HG02885 (cell line): ENCODE results near the gene CPED1.
"Not testable (repeated sequence)": the region's sequence is repeated elsewhere in the genome, so short reads cannot be mapped to it uniquely, and the experiment has no call there.

Experiments used
- ATAC-seq: cut with Tn5 transposase; IDR thresholded peaks from one replicate; pipeline ENCODE4 v1.9.1; 2021; ENCODE audit warnings: mild to moderate bottlenecking; ENCODE audit not compliant: unreplicated experiment, poor library complexity

Gene CPED1

DNA sequence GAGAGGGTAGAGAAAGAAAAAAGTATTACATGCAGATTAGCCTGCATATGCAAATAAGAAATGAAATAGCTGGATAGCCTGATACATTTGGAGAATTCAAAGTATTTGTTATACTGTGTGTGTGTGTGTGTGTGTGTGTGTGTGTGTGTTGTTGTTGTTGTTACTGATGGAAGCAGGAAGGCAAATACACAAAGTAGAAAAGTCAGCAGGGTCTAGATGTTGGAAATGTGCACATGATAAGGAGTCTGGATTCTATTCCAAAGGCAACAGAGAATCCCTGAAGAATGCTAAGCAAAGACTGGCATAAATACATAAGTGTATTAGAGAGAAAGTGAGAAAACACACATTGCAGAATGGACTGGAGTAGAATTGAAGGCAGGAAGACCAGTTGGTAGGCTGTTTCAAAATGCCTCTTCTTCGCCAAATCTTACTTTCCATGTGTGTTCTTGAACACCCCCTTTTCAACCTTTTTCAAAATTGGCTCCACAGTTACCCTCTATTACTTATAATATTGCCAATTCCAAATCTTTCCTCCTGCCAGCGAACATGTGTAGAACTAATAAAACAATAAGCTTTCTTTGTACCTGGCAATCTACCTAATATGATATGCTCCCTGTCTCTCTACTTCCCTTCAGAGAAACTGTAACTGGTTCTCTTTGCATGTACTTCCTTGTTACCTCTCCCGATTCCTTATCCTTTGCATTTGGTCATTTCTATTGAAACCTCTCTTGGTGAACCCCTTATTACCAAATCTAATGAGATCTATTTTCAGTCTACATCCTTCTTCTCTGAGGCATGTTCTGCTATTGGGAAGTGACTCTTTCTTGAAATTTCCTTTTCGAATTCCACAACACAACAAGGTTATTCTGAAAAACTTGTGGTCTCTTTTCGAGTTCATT, 6.2 kb downstream of the CPED1 start:
- ATAC-seq = no peak

DNA sequence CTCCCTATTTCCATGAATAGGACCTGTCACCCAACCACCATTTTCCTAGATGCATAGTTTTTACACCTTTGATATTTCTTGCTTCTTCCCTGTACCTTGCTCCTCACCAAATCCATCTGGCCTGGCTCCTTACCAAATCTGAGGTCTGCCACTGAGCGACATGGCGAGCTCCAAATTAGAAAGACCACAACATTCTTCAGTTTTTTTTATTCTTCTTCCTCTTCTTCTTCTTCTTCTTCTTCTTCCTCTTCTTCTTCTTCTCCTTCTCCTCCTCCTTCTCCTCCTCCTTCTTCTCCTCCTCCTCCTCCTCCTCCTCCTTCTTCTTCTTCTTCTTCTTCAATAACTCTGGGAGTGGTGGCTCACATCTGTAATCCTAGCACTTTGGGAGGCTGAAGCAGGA, 7.1 kb downstream of the CPED1 start:
- no peak for ATAC-seq

DNA sequence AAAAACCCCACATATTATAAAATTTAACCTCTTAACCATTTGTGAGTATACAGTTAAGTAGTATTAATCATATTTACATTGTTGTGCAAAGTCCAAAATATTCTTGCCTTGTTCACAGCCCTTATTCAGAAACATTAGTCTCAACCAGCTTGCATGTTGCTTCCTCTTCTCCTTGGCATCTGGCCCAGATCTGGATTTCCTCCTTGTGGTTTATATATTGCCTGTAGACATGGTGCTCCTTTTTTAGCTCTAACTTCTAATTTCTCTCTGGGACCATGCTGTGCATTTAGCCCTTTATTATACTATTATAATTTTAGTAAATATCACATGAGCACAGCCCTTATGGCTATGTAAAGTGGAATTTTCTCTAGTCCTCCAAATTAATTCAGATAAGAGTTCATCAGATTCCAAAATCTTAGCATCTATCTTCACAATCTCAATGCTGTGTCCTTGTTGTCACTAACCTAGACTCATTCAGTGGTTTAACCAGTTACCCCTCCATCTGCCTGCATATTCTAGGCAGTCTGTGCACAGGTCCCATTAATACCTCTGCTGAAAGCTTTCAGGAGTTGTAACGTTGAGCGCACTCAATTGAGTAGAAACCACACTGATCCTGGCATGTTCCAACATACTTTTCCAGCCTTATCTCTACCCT, 7.9 kb downstream of the CPED1 start:
- ATAC-seq = no peak

DNA sequence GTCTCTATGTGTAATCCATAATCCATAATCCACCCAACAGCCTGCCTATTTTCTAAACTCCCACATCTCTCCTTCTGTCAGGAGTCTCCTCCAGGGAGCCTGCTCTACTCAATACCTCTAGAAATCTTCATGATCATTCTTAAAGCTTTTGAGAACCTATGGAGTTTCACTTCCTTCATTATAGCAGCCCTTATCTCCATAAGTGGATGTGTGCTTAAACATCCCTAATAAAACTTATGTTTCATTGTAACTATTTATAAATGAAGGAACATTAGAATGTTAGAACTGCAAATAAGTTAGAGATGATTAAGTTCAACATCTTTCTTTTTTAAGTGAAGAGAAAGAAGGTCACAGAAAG, 8.5 kb downstream of the CPED1 start:
- ATAC-seq = no peak

DNA sequence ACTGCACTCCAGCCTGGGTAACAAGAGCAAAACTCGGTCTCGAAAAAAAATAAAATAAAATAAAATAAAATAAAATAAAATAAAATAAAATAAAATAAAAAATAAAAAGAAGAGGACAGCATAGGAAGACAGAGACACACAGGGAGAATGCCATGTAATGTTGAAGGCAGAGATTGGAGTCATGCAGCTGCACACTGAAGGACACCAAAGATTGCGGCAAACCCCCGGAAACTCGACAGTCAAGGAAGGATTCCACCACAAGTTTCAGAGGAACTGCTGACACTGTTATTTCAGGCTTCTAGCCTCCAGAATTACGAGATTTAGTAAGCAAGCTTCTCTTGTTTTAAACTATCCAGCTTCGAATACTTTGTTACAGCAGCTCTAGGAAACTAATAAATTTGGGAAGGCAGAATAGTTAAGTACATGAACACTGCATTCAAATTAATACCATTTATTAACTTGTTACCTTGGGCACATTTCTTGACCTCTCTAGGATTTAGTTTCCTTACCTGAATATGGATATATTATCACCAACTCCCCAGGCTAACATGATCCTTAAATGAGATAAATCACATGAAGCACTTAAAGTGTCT, 9.5 kb downstream of the CPED1 start:
- ATAC-seq = no peak

GRCh38 chr7:120998520-120998919, 10.0 kb downstream of the CPED1 start:
- no peak for ATAC-seq

- ATAC-seq = no peak
These were observed 10.6 kb downstream of the CPED1 start for GRCh38 chr7:120998996-120999565.

DNA sequence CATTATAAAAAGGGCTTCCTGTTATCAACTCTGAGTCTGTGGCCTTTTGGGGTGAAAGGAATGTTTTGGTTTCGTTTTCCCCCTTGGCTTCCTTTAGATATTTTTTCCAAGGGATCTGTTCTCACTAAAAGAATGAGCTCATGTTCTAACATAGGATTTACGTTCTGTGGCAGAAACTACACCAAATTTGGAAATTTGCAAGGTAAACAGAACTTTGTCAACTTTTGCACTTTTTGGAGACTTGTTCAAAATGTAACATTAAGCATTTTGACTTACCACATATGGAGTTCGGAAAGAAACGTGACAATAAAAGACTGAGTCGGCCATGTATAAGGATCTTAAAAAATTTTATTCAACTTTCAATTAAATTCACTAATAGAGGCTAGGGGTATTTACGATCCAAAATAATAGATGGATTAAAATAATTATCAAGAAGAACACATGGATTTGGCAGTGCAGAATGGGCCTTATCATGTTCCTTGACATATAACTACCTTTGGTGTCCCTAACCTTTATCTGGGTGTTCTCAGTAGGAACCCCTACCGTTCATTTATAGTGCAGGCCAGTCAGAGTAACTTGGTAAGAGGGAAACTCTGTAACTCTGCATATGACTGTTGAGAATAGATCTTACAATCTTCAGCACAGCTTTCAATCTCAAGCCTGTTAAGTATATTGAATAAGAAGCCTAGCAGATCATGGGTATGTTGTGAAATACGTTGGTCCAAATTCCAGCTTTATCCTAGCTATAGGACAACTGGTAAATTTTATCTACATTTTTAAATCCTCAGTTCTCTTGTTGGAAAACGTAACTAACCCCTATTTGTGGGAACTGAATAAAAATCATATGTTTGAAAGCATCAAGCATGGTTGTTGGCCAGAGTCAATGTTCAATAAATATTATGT, 11.8 kb downstream of the CPED1 start:
- ATAC-seq = no peak

GRCh38 chr7:121001234-121001906, 12.9 kb downstream of the CPED1 start:
- no peak for ATAC-seq

GRCh38 chr7:121002048-121002756, 13.7 kb downstream of the CPED1 start:
- no peak for ATAC-seq

GRCh38 chr7:121002757-121003200, 14.3 kb downstream of the CPED1 start:
- no peak for ATAC-seq

DNA sequence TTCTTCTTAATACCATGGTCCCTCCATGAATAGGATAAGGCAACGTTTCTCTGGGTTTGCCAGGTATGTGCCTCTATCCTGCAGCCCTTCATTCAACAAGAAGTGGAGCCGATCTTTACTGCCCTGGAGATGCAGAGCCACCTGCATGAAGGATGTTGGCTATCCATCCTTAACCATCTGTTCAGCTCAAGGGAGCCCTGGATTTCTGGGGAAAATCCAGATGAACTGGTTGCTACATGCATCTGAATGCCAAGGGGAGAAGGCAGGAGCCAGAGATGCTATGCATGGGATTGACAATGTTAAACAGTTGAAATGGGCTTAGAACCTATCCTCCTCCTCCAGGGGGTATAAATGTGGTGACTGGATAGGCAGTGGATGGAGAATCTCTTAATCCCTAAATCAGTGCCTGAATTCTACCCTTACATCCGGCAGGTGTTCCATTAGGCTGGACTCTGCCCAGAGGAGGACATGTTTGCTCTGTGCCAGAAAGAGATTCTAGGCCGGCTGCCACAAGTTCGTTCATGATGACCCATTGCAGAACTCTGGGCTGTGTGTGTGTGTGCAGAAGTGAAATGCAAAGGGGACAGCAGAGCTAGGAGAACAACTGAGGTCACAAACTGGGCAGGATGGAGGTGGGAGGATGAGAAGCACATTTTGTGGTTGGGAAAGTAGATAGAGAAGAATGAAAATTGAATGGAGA, 15.6 kb downstream of the CPED1 start:
- ATAC-seq = no peak

DNA sequence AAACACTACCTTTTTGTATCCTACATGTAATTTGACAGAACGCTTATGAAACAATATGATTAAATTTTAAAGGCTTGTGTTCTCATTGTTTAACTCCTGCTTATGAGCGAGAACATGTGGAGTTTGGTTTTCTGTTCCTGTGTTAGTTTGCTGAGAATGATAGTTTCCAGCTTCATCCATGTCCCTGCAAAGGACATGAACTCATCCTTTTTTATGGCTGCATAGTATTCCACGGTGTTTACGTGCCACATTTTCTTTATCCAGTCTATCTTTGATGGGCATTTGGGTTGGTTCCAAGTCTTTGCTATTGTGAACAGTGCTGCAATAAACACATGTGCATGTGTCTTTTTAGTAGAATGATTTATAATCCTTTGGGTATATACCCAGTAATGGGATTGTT, 16.5 kb downstream of the CPED1 start:
- ATAC-seq = not testable (repeated sequence)

GRCh38 chr7:121005996-121006584, 17.6 kb downstream of the CPED1 start:
- no peak for ATAC-seq

- no peak for ATAC-seq
These were observed 18.3 kb downstream of the CPED1 start for GRCh38 chr7:121006711-121007315.

GRCh38 chr7:121008816-121009215, 20.3 kb downstream of the CPED1 start:
- no peak for ATAC-seq

DNA sequence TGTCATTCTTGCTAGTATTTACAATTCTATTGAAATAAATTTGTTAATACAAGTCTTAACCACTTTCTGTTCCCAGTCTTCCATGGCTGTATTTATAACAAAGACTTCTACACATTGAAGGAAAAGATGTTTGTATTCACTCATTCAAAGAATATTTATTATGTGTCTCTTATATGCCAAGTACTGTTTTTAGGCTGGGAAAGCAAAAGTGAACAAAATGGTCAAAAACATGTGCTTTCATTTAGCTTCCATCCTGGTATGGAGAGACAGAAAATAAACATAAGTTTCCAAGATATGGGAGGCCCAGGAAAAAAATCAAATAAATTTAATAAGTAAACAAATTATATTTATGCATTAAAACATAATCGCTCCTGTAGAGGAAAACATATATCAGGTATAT, 22.9 kb downstream of the CPED1 start:
- no peak for ATAC-seq
